ENCODE measurements around the gene PPP2R5A. TPM values are rescaled to one million over a fixed set of nuclear protein-coding genes. Genes with fewer than 3 reads are reported as not detected.

Gene PPP2R5A
- total and polyA plus RNA-seq, 2 of the 13 experiments (the other 11 are each of a cell fraction or from before 2014, with no cell fraction given): 22.0 to 31.4 TPM

DNA sequence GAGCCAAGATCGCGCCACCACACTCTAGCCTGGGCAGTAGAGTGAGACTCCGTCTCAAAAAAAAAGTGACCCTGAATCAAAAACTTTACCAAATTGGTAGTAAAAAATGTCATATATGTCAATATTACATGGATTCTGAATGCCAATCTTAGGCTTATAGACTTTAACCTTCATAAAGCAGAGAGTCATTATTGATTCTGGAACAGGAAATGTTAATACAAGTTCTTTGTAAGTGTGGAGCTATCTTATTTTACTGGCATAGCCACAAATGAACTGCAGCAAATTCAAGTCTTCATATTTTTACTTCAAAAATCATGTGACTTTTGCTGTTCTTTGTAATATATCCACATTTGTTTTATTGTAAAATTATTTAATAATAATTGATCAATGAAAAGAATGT is 41.3 kb downstream of the PPP2R5A start (continued):
- no peak for TF ChIP-seq SALL1 (CRISPR knock-in tag; IDR thresholded peaks at IDR 0.05)
- TF ChIP-seq ZC3H13 (CRISPR knock-in tag; IDR thresholded peaks at IDR 0.05): no peak
- TF ChIP-seq, protein P1, sequence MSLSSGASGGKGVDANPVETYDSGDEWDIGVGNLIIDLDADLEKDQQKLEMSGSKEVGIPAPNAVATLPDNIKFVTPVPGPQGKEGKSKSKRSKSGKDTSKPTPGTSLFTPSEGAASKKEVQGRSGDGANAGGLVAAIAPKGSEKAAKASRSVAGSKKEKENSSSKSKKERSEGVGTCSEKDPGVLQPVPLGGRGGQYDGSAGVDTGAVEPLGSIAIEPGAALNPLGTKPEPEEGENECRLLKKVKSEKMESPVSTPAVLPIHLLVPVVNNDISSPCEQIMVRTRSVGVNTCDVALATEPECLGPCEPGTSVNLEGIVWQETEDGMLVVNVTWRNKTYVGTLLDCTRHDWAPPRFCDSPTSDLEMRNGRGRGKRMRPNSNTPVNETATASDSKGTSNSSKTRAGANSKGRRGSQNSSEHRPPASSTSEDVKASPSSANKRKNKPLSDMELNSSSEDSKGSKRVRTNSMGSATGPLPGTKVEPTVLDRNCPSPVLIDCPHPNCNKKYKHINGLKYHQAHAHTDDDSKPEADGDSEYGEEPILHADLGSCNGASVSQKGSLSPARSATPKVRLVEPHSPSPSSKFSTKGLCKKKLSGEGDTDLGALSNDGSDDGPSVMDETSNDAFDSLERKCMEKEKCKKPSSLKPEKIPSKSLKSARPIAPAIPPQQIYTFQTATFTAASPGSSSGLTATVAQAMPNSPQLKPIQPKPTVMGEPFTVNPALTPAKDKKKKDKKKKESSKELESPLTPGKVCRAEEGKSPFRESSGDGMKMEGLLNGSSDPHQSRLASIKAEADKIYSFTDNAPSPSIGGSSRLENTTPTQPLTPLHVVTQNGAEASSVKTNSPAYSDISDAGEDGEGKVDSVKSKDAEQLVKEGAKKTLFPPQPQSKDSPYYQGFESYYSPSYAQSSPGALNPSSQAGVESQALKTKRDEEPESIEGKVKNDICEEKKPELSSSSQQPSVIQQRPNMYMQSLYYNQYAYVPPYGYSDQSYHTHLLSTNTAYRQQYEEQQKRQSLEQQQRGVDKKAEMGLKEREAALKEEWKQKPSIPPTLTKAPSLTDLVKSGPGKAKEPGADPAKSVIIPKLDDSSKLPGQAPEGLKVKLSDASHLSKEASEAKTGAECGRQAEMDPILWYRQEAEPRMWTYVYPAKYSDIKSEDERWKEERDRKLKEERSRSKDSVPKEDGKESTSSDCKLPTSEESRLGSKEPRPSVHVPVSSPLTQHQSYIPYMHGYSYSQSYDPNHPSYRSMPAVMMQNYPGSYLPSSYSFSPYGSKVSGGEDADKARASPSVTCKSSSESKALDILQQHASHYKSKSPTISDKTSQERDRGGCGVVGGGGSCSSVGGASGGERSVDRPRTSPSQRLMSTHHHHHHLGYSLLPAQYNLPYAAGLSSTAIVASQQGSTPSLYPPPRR (CRISPR knock-in tag; IDR thresholded peaks at IDR 0.05; ENCODE audit: borderline replicate concordance): no peak
- no peak for TF ChIP-seq PHF5A (CRISPR knock-in tag; IDR thresholded peaks at IDR 0.05; ENCODE audit: low read depth, unreplicated experiment)
- no peak for TF ChIP-seq PITX1 (CRISPR knock-in tag; IDR thresholded peaks at IDR 0.05)
- TF ChIP-seq, protein P2, sequence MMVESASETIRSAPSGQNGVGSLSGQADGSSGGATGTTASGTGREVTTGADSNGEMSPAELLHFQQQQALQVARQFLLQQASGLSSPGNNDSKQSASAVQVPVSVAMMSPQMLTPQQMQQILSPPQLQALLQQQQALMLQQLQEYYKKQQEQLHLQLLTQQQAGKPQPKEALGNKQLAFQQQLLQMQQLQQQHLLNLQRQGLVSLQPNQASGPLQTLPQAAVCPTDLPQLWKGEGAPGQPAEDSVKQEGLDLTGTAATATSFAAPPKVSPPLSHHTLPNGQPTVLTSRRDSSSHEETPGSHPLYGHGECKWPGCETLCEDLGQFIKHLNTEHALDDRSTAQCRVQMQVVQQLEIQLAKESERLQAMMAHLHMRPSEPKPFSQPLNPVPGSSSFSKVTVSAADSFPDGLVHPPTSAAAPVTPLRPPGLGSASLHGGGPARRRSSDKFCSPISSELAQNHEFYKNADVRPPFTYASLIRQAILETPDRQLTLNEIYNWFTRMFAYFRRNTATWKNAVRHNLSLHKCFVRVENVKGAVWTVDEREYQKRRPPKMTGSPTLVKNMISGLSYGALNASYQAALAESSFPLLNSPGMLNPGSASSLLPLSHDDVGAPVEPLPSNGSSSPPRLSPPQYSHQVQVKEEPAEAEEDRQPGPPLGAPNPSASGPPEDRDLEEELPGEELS (CRISPR knock-in tag; IDR thresholded peaks at IDR 0.05): no peak
- no peak for TF ChIP-seq ZNF703 (CRISPR knock-in tag; IDR thresholded peaks at IDR 0.05; ENCODE audit: borderline replicate concordance)
- TF ChIP-seq, protein P3, sequence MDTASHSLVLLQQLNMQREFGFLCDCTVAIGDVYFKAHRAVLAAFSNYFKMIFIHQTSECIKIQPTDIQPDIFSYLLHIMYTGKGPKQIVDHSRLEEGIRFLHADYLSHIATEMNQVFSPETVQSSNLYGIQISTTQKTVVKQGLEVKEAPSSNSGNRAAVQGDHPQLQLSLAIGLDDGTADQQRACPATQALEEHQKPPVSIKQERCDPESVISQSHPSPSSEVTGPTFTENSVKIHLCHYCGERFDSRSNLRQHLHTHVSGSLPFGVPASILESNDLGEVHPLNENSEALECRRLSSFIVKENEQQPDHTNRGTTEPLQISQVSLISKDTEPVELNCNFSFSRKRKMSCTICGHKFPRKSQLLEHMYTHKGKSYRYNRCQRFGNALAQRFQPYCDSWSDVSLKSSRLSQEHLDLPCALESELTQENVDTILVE (CRISPR knock-in tag; IDR thresholded peaks at IDR 0.05): no peak

Data from HepG2 (cell line).